ENCODE measurements around the gene EPHB3.

EPHB3 gene

DNA sequence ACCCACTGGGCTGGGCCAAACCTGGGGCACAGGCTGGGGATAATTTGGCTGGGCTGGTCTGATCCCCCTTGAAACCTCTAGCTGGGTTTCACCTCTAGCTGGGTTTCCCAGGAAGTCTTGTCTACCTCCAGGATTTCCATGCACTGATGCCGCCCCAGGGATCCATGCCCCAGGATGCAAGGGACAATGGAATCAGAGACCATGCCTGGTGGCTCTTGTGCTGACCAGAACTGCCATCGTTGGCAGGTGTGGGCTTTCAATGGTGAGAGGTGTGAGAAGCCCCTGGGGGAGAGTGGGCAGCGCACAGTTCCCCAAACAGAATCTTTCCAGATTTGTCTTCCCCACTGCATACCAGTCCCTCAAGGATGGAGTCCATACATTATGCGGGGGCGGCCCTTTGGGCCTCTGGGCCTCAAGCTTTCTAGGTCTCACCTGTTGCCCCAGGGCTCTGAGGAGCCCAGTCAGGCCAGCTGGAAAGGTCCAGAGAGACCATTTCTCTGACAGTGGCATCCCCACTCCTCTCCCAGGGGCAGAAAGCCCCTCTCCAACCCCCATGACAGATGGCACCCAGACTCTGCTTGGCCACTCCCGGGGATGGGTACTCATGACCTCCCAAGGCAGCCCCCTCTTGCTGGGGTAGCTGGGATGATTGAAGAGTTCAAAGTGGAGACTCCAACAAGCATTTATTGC is 35.4 kb downstream of the EPHB3 start:
- no peak for DNase-seq (ENCODE audit: low read depth)
- TF ChIP-seq, protein P1, sequence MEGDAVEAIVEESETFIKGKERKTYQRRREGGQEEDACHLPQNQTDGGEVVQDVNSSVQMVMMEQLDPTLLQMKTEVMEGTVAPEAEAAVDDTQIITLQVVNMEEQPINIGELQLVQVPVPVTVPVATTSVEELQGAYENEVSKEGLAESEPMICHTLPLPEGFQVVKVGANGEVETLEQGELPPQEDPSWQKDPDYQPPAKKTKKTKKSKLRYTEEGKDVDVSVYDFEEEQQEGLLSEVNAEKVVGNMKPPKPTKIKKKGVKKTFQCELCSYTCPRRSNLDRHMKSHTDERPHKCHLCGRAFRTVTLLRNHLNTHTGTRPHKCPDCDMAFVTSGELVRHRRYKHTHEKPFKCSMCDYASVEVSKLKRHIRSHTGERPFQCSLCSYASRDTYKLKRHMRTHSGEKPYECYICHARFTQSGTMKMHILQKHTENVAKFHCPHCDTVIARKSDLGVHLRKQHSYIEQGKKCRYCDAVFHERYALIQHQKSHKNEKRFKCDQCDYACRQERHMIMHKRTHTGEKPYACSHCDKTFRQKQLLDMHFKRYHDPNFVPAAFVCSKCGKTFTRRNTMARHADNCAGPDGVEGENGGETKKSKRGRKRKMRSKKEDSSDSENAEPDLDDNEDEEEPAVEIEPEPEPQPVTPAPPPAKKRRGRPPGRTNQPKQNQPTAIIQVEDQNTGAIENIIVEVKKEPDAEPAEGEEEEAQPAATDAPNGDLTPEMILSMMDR (conservative IDR thresholded peaks at IDR 0.05; ENCODE audit: low read length) = no peak
- H3K4me3 ChIP-seq (ENCODE audit: low read length) = no peak overlapping the region

GRCh38 chr3:184597829-184598573 is 36.4 kb downstream of the EPHB3 start:
- no peak for DNase-seq (ENCODE audit: low read depth)
- no peak overlapping the region for H3K4me3 ChIP-seq (ENCODE audit: low read length)
- TF ChIP-seq, protein P1 (conservative IDR thresholded peaks at IDR 0.05; ENCODE audit: low read length) = no peak

DNA sequence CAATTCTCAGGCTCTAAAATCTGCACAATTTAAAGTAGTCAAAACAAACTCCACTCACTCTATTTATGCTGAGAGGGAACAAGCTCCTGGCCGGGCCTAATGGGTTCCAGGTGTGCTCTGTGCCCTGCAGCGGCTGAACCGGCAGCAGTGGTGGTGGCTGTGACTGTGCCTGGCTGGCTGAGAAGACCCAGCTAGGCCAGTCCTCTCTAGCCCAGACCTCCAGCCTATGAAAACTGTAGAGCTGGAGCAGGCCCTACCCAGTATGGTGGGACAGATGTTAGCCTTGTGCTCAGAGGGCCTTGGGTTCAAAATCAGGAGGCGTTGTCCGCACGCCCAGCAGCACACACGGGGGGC is 37.0 kb downstream of the EPHB3 start:
- TF ChIP-seq, protein P1 (conservative IDR thresholded peaks at IDR 0.05; ENCODE audit: low read length) = no peak
- no peak overlapping the region for H3K4me3 ChIP-seq (ENCODE audit: low read length)
- DNase-seq (ENCODE audit: low read depth) = peak; percentile 35

- DNase-seq (ENCODE audit: low read depth) = no peak
- no peak overlapping the region for H3K4me3 ChIP-seq (ENCODE audit: low read length)
- TF ChIP-seq, protein P1 (conservative IDR thresholded peaks at IDR 0.05; ENCODE audit: low read length) = no peak
Observed at GRCh38 chr3:184599143-184599542, 37.6 kb downstream of the EPHB3 start.

- H3K4me3 ChIP-seq (ENCODE audit: low read length) = no peak overlapping the region
- TF ChIP-seq, protein P1 (conservative IDR thresholded peaks at IDR 0.05; ENCODE audit: low read length) = no peak
- no peak for DNase-seq (ENCODE audit: low read depth)
Observed at GRCh38 chr3:184600685-184601377, 39.2 kb downstream of the EPHB3 start.

- H3K4me3 ChIP-seq (ENCODE audit: low read length) = no peak overlapping the region
- TF ChIP-seq, protein P1 (conservative IDR thresholded peaks at IDR 0.05; ENCODE audit: low read length) = no peak
- DNase-seq (ENCODE audit: low read depth) = no peak
Observed at GRCh38 chr3:184601576-184602371, 40.2 kb downstream of the EPHB3 start.

All from AG10803 (cell line).